Muscle layer of duodenum (tissue), 2 donors: ENCODE measurements around the gene MAS1.
"Not testable (repeated sequence)": the region's sequence is repeated elsewhere in the genome, so short reads cannot be mapped to it uniquely, and the experiment has no call there.

ENCODE experiments used
- H3K27ac ChIP-seq: one replicate; pipeline ENCODE4 v1.7.0; 2013; ENCODE audit warnings: mild to moderate bottlenecking, low read length
- H3K27me3 ChIP-seq: one replicate; pipeline ENCODE4 v1.7.0; 2013; ENCODE audit warnings: low read depth, mild to moderate bottlenecking, control low read depth, low read length
- H3K36me3 ChIP-seq, 2 donors: one replicate each; pipeline ENCODE4 v1.7.0; 2013; ENCODE audit warnings: low read length in 2 of 2, control low read depth in 1 of 2, mild to moderate bottlenecking in 1 of 2; ENCODE audit not compliant: insufficient read depth in 2 of 2, control insufficient read depth in 1 of 2
- H3K4me1 ChIP-seq, 2 donors: one replicate each; pipeline ENCODE4 v1.7.0; 2013; ENCODE audit warnings: low read length in 2 of 2, mild to moderate bottlenecking in 2 of 2, control low read depth in 1 of 2, moderate library complexity in 1 of 2; ENCODE audit not compliant: insufficient read depth in 2 of 2, control insufficient read depth in 1 of 2
- H3K4me3 ChIP-seq, 2 donors: one replicate each; pipeline ENCODE4 v1.7.0; 2013; ENCODE audit warnings: low read length in 2 of 2, low read depth in 1 of 2, mild to moderate bottlenecking in 1 of 2
- H3K9me3 ChIP-seq, 2 donors: one replicate each; pipeline ENCODE4 v1.7.0; 2013; ENCODE audit warnings: low read length in 2 of 2, control low read depth in 1 of 2, mild to moderate bottlenecking in 1 of 2; ENCODE audit not compliant: control insufficient read depth in 1 of 2
- donor health status: healthy.

MAS1 gene

DNA sequence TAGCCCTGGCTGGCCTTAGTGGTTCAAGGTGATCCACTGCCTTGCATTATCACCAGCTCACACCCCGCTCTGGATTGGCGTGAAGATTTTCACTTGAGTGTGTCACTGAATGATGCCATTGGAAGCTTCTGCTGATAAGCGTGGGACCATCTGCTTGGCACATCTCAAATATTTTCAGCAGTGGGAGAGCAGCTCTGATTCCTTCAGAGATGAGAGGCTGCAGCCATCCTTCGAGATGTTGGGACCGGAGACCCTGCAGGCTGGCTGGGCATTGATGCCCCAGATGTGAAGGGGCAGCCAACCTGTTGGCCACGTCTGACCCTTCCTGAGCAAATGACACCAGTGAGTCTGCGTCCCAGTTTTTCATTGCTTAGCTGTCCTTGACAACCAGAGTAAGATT is at the start of gene MAS1:
Gene MAS1, plus strand, starts transcription at position 197 of the 400 bp plus-strand sequence. CDS start 15,968 bp downstream, outside the sequence.
- H3K9me3 ChIP-seq = no peaks in the 10 kb centered on the region
- no peak within 1 kb of the TSS for H3K4me3 ChIP-seq
- H3K4me1 ChIP-seq = no peaks in the 10 kb centered on the region
- H3K27me3 ChIP-seq = peaks cover 6% of the 10 kb centered on the region
- no peak within 1 kb of the TSS for H3K27ac ChIP-seq
- no peaks in the 10 kb centered on the region for H3K36me3 ChIP-seq

DNA sequence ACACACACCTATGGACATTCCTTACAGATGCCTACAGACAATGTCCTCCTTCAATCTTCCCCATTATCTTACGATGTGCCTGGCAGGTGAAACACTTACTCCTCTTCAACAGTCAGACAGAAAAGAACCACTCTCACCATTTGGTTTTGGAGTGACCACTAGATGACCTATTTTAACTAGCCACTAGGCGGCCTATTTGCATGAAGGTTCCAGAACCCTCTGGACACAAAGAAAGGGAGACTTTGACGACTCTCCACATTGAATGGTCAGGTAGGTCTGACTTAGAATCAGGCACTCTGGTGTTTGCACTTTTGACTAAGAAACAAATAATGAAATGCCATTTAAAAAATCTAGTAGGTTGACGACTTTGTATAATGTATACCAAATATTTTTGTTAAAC is 48.8 kb upstream of the MAS1 start:
- Histone ChIP-seq H3K27me3 (no peaks in the 10 kb centered on the region), H3K27ac (no peak overlapping the region), H3K4me1 (no peaks in the 10 kb centered on the region), H3K36me3 (no peaks in the 10 kb centered on the region), H3K9me3 (no peaks in the 10 kb centered on the region), H3K4me3 (no peak overlapping the region)

DNA sequence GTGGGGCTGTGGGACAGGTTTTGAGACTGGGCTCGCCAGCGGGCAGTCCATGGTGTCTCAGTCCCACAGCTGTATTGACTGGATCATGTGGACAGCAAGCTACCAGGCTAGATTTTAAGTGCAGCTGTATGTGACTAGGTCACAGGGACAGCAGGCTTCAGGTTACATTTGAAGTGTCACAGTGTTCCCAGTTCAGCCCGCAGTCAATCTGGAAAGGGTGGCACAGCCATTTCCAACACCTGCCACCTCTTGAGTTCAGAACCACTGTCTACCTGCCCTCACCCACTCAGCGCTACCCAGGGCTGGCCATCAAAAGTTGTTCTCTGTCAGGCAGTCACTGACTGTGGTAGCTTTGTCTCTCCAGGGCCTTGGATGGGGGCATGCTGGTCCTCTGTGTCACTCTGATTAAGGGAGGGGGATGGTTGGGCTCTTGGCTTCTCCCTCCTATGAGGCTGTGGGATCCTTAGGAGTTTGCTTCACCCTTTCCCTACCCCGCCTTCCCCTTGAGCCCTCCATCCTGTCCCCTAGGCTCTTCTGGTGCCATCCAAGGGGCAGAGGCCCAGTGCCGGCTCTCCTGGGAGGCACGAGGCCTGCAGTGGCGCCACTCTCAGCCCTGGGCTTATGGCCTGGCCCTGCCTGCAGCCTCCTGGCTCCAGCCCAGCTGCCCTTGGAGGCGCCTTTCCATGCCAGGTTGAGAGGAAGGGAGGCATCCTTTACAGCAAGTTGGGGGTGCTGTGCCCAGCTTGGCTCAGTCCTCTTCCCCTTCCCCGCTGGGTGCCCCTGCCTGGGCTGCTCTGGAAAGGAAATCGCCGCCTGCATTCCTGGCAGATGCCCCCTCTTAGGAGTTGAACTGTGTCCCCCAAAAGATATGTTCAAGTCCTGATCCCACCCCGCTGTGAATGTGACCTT is 45.8 kb upstream of the MAS1 start:
- Histone ChIP-seq H3K27me3 (no peaks in the 10 kb centered on the region), H3K9me3 (no peaks in the 10 kb centered on the region), H3K36me3 (no peaks in the 10 kb centered on the region), H3K4me3 (no peak overlapping the region), H3K27ac (no peak overlapping the region), H3K4me1 (no peaks in the 10 kb centered on the region)

DNA sequence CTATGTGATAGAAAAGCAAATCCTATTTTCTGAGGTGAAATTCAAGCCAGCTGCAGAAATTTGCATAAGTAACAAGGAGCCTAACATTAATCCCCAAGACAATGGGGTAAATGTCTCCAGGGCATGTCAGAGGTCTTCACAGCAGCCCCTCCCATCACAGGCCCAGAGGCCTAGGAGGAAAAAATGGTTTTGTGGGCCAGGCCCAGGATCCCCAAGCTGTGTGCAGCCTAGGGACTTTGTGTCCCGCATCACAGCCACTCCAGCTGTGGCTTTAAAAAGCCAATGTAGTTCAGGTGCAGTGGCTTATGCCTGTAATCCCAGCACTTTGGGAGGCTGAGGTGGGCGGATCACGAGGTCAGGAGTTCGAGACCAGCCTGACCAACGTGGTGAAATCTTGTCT is 42.2 kb upstream of the MAS1 start:
- not testable (repeated sequence) for H3K36me3 ChIP-seq, H3K9me3 ChIP-seq, H3K4me1 ChIP-seq, H3K27ac ChIP-seq, H3K4me3 ChIP-seq, H3K27me3 ChIP-seq

DNA sequence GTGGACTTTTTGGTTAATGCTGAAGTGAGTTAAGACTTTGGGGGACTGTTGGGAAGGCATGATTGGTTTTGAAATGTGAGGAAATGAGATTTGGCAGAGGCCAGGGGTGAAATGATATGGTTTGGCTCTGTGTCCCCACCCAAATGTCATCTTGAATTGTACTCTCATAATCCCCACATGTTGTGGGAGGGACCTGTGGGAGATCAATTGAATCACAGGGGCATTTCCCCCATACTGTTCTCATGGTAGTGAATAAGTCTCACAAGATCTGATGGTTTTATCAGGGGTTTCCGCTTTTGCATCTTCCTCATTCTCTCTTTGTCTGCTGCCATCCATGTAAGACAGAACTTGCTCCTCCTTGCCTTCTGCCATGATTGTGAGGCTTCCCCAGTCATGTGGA is 40.9 kb upstream of the MAS1 start:
- H3K4me1 ChIP-seq, H3K4me3 ChIP-seq, H3K9me3 ChIP-seq, H3K36me3 ChIP-seq, H3K27ac ChIP-seq, H3K27me3 ChIP-seq: not testable (repeated sequence)

DNA sequence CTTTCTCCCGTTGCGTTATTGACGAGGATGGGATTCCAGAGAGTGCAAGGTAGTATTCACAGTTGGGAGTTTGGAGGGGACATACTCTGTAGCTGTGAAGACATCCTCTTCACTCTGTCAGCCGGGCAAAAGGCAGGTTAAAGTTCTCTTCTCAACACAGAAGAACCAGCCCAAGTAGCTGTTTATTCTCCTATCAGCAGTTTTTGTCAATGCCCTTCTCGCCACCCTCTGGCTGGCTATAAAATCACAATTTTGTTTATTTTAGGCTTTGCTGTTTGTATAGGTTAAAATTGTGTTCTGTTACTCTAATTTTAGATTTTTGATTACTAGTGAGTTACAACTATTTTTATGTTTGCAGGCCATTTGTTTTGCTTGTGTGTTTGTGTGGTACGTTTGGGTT is 37.9 kb upstream of the MAS1 start:
- H3K27ac ChIP-seq = no peak overlapping the region
- no peaks in the 10 kb centered on the region for H3K27me3 ChIP-seq
- H3K9me3 ChIP-seq = peaks cover 0 to 5% of the 10 kb centered on the region in 2 donors
- H3K4me1 ChIP-seq = no peaks in the 10 kb centered on the region
- no peaks in the 10 kb centered on the region for H3K36me3 ChIP-seq
- H3K4me3 ChIP-seq = no peak overlapping the region

DNA sequence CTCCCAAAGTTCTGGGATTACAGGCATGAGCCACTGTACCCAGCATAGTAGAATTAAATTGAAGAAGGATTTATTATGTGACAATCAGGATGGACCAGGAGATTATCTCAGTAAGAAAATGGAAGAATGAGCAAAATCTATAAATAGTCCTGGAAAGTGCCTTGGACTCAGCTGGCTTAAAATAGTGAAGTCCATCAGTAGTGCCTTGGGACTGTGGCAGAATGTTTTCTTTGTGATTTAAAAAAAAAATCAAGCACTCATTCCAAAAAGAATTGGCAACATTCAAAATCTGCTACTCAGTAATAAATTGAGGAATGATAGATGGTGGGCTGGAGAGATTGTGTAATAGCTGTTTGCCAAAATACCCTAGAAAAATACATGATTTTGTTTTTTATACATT is 37.0 kb upstream of the MAS1 start:
- Histone ChIP-seq H3K27ac (no peak overlapping the region), H3K36me3 (no peaks in the 10 kb centered on the region), H3K9me3 (peaks cover 0 to 5% of the 10 kb centered on the region in 2 donors), H3K4me1 (no peaks in the 10 kb centered on the region), H3K4me3 (no peak overlapping the region), H3K27me3 (no peaks in the 10 kb centered on the region)

DNA sequence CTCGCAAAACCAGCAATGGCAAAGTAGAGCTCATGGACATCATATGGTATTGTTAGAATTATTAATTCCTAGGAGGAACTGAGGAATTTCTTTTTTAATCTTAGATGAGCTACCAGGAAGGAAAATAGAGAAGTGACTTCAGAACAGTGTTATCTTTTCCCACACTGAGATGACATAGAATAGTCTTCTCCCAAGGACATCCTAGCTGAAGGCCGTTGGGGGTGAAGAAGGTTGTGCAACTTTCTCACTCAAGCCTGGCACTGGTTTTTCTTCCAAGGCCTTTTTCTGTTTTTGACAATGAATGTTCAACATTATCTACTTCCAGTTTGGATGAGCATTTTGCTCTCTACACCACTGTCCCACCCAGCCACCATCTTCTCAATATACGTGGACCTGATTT is 35.8 kb upstream of the MAS1 start:
- Histone ChIP-seq H3K4me3 (no peak overlapping the region), H3K9me3 (peaks cover 0 to 5% of the 10 kb centered on the region in 2 donors), H3K27ac (no peak overlapping the region), H3K36me3 (no peaks in the 10 kb centered on the region), H3K27me3 (no peaks in the 10 kb centered on the region), H3K4me1 (no peaks in the 10 kb centered on the region)

DNA sequence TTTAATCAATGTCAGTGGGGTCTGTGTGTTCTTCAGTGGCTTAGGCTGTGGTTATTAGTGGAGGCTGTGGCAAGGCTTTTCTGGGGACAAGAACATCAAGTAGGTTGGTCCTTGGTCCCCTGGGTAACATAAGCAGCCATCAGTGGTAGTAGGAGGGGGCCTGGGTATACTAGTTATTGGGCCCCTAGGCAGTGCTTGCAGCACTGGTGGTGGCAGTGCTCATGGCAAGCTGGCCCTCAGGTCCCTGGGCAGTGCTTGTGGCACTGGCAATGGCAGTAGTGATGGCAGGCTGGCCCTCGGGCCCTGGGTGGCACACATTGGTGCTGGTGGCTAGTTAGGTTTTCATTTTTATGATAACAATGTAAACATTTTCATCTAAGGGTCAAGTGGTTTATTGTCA is 32.5 kb upstream of the MAS1 start:
- H3K27ac ChIP-seq = no peak overlapping the region
- H3K4me1 ChIP-seq = no peaks in the 10 kb centered on the region
- no peaks in the 10 kb centered on the region for H3K36me3 ChIP-seq
- peaks cover 0 to 5% of the 10 kb centered on the region in 2 donors for H3K9me3 ChIP-seq
- H3K4me3 ChIP-seq = no peak overlapping the region
- no peaks in the 10 kb centered on the region for H3K27me3 ChIP-seq

DNA sequence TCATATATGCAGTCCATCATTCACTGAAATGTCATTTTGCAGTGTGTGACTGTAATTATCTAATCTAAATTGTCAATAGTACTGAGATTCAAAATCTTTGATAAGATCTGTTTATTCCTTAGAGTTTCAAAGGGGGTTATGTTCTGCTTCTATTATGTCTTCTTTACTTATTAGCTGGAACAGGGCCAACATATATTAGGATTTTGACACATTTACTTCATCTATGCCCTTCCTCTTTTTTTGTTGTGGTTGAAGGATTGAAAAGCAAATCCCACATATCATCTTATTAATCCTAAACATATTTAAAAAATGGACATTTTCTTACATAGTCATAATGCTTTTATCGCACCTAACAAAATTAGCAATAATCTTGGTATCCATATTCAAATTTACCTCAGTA is 30.3 kb upstream of the MAS1 start:
- Histone ChIP-seq H3K4me3 (no peak overlapping the region), H3K36me3 (no peaks in the 10 kb centered on the region), H3K27me3 (no peaks in the 10 kb centered on the region), H3K27ac (no peak overlapping the region), H3K4me1 (no peaks in the 10 kb centered on the region), H3K9me3 (peaks cover 0 to 5% of the 10 kb centered on the region in 2 donors)

DNA sequence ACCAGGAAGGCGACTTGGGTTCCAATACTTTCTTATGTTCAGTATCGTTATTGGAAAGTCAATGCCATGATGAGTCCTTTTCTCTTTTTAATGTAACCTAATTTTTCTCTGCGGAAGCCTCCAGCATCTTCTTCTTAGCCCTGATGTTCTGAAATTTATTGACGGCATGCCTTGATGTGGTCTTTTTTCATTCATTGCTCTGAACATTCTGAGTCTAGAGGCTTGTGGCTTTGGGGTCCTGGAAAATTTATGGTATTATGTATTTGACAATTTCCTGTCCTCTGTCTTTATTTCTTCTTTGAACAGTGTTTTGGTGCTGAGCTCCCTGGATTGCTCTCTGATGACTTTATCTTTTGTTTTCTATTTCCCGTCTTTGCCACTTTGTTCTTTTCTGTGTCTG is 28.7 kb upstream of the MAS1 start:
- H3K9me3 ChIP-seq = peaks cover 0 to 3% of the 10 kb centered on the region in 2 donors
- H3K27me3 ChIP-seq = no peaks in the 10 kb centered on the region
- H3K36me3 ChIP-seq = no peaks in the 10 kb centered on the region
- H3K4me1 ChIP-seq = no peaks in the 10 kb centered on the region
- H3K4me3 ChIP-seq = no peak overlapping the region
- H3K27ac ChIP-seq = no peak overlapping the region

DNA sequence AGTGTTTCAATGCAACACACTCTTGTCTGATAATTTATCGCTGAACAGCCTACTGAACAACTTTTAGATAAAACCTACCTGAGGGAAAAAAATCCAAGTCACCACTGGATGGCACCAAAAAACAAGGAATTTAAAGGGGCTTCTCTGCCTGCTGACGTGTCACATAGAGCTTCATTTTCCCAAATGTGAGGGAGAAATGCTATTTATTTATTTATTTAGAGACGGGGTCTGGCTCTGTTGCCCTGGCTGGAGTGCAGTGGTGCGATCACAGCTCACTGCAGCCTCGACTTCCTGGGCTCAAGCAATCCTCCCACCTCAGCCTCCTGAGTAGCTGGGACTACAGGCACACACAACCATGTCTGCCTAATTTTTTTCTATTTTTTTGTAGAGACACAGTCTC is 27.4 kb upstream of the MAS1 start:
- H3K27me3 ChIP-seq, H3K9me3 ChIP-seq, H3K4me1 ChIP-seq, H3K36me3 ChIP-seq, H3K4me3 ChIP-seq, H3K27ac ChIP-seq: not testable (repeated sequence)
